ENCODE measurements around the gene GPC3.

GPC3 gene

GRCh38 chrX:133921764-133922389 is 63.5 kb downstream of the GPC3 start:
- TF ChIP-seq, protein P1, sequence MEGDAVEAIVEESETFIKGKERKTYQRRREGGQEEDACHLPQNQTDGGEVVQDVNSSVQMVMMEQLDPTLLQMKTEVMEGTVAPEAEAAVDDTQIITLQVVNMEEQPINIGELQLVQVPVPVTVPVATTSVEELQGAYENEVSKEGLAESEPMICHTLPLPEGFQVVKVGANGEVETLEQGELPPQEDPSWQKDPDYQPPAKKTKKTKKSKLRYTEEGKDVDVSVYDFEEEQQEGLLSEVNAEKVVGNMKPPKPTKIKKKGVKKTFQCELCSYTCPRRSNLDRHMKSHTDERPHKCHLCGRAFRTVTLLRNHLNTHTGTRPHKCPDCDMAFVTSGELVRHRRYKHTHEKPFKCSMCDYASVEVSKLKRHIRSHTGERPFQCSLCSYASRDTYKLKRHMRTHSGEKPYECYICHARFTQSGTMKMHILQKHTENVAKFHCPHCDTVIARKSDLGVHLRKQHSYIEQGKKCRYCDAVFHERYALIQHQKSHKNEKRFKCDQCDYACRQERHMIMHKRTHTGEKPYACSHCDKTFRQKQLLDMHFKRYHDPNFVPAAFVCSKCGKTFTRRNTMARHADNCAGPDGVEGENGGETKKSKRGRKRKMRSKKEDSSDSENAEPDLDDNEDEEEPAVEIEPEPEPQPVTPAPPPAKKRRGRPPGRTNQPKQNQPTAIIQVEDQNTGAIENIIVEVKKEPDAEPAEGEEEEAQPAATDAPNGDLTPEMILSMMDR (IDR thresholded peaks at IDR 0.05; ENCODE audit: low read depth, low read length, missing control alignments), result peak; percentile 49
- DNase-seq (ENCODE audit: low read depth), result no peak
- in situ Hi-C loops (cut with HindIII; ENCODE audit: low sequenced_read_pairs), result no loop called here
- H3K4me3 ChIP-seq (ENCODE audit: low read depth, low read length), result no peak overlapping the region

GRCh38 chrX:133921086-133921485 is 64.3 kb downstream of the GPC3 start:
- no peak overlapping the region for H3K4me3 ChIP-seq (ENCODE audit: low read depth, low read length)
- TF ChIP-seq, protein P1 (IDR thresholded peaks at IDR 0.05; ENCODE audit: low read depth, low read length, missing control alignments), result no peak
- in situ Hi-C loops (cut with HindIII; ENCODE audit: low sequenced_read_pairs), result no loop called here
- no peak for DNase-seq (ENCODE audit: low read depth)

DNA sequence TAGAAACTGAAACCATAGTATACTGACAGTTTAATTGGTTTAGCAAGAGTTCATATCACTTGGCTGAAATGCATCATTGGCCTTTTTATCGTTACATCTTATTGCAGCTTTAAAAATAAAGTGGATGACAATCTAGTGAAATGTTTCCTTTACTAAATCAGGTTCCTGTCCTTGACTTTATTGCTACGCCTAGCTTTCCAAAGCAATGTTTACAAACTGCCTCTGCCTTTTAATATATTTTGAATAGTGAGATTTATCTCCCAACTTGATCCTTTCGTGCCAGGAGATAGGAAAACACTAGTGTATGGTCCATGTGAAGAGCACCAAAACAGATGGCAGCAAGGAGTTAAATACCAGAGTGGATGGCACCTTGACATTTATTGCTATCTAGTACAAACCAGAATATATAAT is 67.0 kb downstream of the GPC3 start:
- TF ChIP-seq, protein P1 (IDR thresholded peaks at IDR 0.05; ENCODE audit: low read depth, low read length, missing control alignments), result no peak
- no peak overlapping the region for H3K4me3 ChIP-seq (ENCODE audit: low read depth, low read length)
- in situ Hi-C loops (cut with HindIII; ENCODE audit: low sequenced_read_pairs), result no loop called here
- DNase-seq (ENCODE audit: low read depth), result no peak

GRCh38 chrX:133916984-133917722 is 68.2 kb downstream of the GPC3 start:
- no peak overlapping the region for H3K4me3 ChIP-seq (ENCODE audit: low read depth, low read length)
- DNase-seq (ENCODE audit: low read depth), result no peak
- in situ Hi-C loops (cut with HindIII; ENCODE audit: low sequenced_read_pairs), result no loop called here
- TF ChIP-seq, protein P1 (IDR thresholded peaks at IDR 0.05; ENCODE audit: low read depth, low read length, missing control alignments), result no peak

GRCh38 chrX:133913658-133914388 is 71.6 kb downstream of the GPC3 start:
- DNase-seq (ENCODE audit: low read depth), result no peak
- TF ChIP-seq, protein P1 (IDR thresholded peaks at IDR 0.05; ENCODE audit: low read depth, low read length, missing control alignments), result no peak
- no peak overlapping the region for H3K4me3 ChIP-seq (ENCODE audit: low read depth, low read length)
- in situ Hi-C loops (cut with HindIII; ENCODE audit: low sequenced_read_pairs), result no loop called here

GRCh38 chrX:133913009-133913408 is 72.4 kb downstream of the GPC3 start:
- TF ChIP-seq, protein P1 (IDR thresholded peaks at IDR 0.05; ENCODE audit: low read depth, low read length, missing control alignments), result no peak
- DNase-seq (ENCODE audit: low read depth), result no peak
- H3K4me3 ChIP-seq (ENCODE audit: low read depth, low read length), result no peak overlapping the region
- in situ Hi-C loops (cut with HindIII; ENCODE audit: low sequenced_read_pairs), result no loop called here

All from astrocyte of the cerebellum (primary cell).